Measurements from ENCODE around the gene PTPN5. TPM values are rescaled to one million over a fixed set of nuclear protein-coding genes. Genes with fewer than 3 reads are reported as not detected.

PTPN5 gene
- total RNA-seq, 2 donors from 2014 or later: not detected

GRCh38 chr11:18707811-18708340 lies 83.7 kb downstream of the PTPN5 start:
- DNase-seq (no peak), ATAC-seq (replicated peaks in 1 of 2) (no peak)
- H3K27ac Mint-ChIP-seq: no peak overlapping the region
- peaks cover 28% of the 10 kb centered on the region for H3K4me1 Mint-ChIP-seq (ENCODE audit: low read depth)
- H3K9me3 Mint-ChIP-seq: no peaks in the 10 kb centered on the region
- no peaks in the 10 kb centered on the region for H3K36me3 Mint-ChIP-seq (ENCODE audit: insufficient read depth in 2 of 2)
- peaks cover 31% of the 10 kb centered on the region for H3K27me3 Mint-ChIP-seq (ENCODE audit: low read depth)
- H3K4me3 Mint-ChIP-seq: no peak overlapping the region

- ATAC-seq (replicated peaks in 1 of 2): peak; percentile 59 to 73
- Mint-ChIP-seq H3K9me3 (no peaks in the 10 kb centered on the region), H3K27ac (peak overlapping the region; percentile 87), H3K4me1 (ENCODE audit: low read depth) (peaks cover 28% of the 10 kb centered on the region), H3K36me3 (ENCODE audit: insufficient read depth in 2 of 2) (no peaks in the 10 kb centered on the region), H3K4me3 (peak overlapping the region; percentile 79 to 92), H3K27me3 (ENCODE audit: low read depth) (peaks cover 31% of the 10 kb centered on the region)
- DNase-seq: peak; percentile 35 to 46
Observed at GRCh38 chr11:18706330-18707243, 85.0 kb downstream of the PTPN5 start.

- H3K27ac Mint-ChIP-seq: no peak overlapping the region
- H3K4me1 Mint-ChIP-seq (ENCODE audit: low read depth): peaks cover 28% of the 10 kb centered on the region
- peaks cover 31% of the 10 kb centered on the region for H3K27me3 Mint-ChIP-seq (ENCODE audit: low read depth)
- H3K4me3 Mint-ChIP-seq: peak overlapping the region; percentile 46 to 56
- no peaks in the 10 kb centered on the region for H3K36me3 Mint-ChIP-seq (ENCODE audit: insufficient read depth in 2 of 2)
- ATAC-seq (replicated peaks in 1 of 2) (peak; percentile 63 to 69), DNase-seq (peak; percentile 26 to 27)
- H3K9me3 Mint-ChIP-seq: no peaks in the 10 kb centered on the region
Observed at GRCh38 chr11:18705651-18706281, 85.8 kb downstream of the PTPN5 start.

GRCh38 chr11:18704698-18705097 lies 86.9 kb downstream of the PTPN5 start:
- H3K9me3 Mint-ChIP-seq: no peaks in the 10 kb centered on the region
- DNase-seq (no peak), ATAC-seq (replicated peaks in 1 of 2) (no peak)
- peaks cover 35% of the 10 kb centered on the region for H3K4me1 Mint-ChIP-seq (ENCODE audit: low read depth)
- H3K36me3 Mint-ChIP-seq (ENCODE audit: insufficient read depth in 2 of 2): no peaks in the 10 kb centered on the region
- H3K27me3 Mint-ChIP-seq (ENCODE audit: low read depth): peaks cover 39% of the 10 kb centered on the region
- peak overlapping the region in 1 of 2 donors; percentile 61 for H3K4me3 Mint-ChIP-seq
- no peak overlapping the region for H3K27ac Mint-ChIP-seq

- Mint-ChIP-seq H3K9me3 (no peaks in the 10 kb centered on the region), H3K36me3 (ENCODE audit: insufficient read depth in 2 of 2) (no peaks in the 10 kb centered on the region), H3K27ac (no peak overlapping the region), H3K27me3 (ENCODE audit: low read depth) (peaks cover 43% of the 10 kb centered on the region), H3K4me3 (no peak overlapping the region), H3K4me1 (ENCODE audit: low read depth) (peaks cover 39% of the 10 kb centered on the region)
- ATAC-seq (replicated peaks in 1 of 2): no peak
- DNase-seq: no peak
Observed at GRCh38 chr11:18704045-18704645, 87.5 kb downstream of the PTPN5 start.

GRCh38 chr11:18703001-18703763 lies 88.4 kb downstream of the PTPN5 start:
- H3K36me3 Mint-ChIP-seq (ENCODE audit: insufficient read depth in 2 of 2): no peaks in the 10 kb centered on the region
- no peak overlapping the region for H3K27ac Mint-ChIP-seq
- ATAC-seq (replicated peaks in 1 of 2) (no peak), DNase-seq (no peak)
- peaks cover 42% of the 10 kb centered on the region for H3K4me1 Mint-ChIP-seq (ENCODE audit: low read depth)
- peaks cover 44% of the 10 kb centered on the region for H3K27me3 Mint-ChIP-seq (ENCODE audit: low read depth)
- no peaks in the 10 kb centered on the region for H3K9me3 Mint-ChIP-seq
- no peak overlapping the region for H3K4me3 Mint-ChIP-seq

GRCh38 chr11:18701614-18702216 lies 89.9 kb downstream of the PTPN5 start:
- DNase-seq (no peak), ATAC-seq (replicated peaks in 1 of 2) (no peak)
- H3K27me3 Mint-ChIP-seq (ENCODE audit: low read depth): peaks cover 36% of the 10 kb centered on the region
- H3K4me1 Mint-ChIP-seq (ENCODE audit: low read depth): peaks cover 43% of the 10 kb centered on the region
- H3K27ac Mint-ChIP-seq: no peak overlapping the region
- H3K4me3 Mint-ChIP-seq: no peak overlapping the region
- no peaks in the 10 kb centered on the region for H3K9me3 Mint-ChIP-seq
- H3K36me3 Mint-ChIP-seq (ENCODE audit: insufficient read depth in 2 of 2): no peaks in the 10 kb centered on the region

GRCh38 chr11:18700872-18701271 lies 90.7 kb downstream of the PTPN5 start:
- Mint-ChIP-seq H3K4me1 (ENCODE audit: low read depth) (peaks cover 38% of the 10 kb centered on the region), H3K9me3 (no peaks in the 10 kb centered on the region), H3K4me3 (no peak overlapping the region), H3K27me3 (ENCODE audit: low read depth) (peaks cover 31% of the 10 kb centered on the region), H3K27ac (no peak overlapping the region), H3K36me3 (ENCODE audit: insufficient read depth in 2 of 2) (no peaks in the 10 kb centered on the region)
- ATAC-seq (replicated peaks in 1 of 2): no peak
- no peak for DNase-seq

- peaks cover 30% of the 10 kb centered on the region for H3K27me3 Mint-ChIP-seq (ENCODE audit: low read depth)
- peak overlapping the region; percentile 76 to 78 for H3K4me3 Mint-ChIP-seq
- no peaks in the 10 kb centered on the region for H3K36me3 Mint-ChIP-seq (ENCODE audit: insufficient read depth in 2 of 2)
- H3K27ac Mint-ChIP-seq: no peak overlapping the region
- H3K4me1 Mint-ChIP-seq (ENCODE audit: low read depth): peaks cover 33% of the 10 kb centered on the region
- ATAC-seq (replicated peaks in 1 of 2): no peak
- H3K9me3 Mint-ChIP-seq: no peaks in the 10 kb centered on the region
- DNase-seq: no peak
Observed at GRCh38 chr11:18700375-18700774, 91.2 kb downstream of the PTPN5 start.

- Mint-ChIP-seq H3K27ac (no peak overlapping the region), H3K36me3 (ENCODE audit: insufficient read depth in 2 of 2) (no peaks in the 10 kb centered on the region), H3K4me3 (peak overlapping the region; percentile 76 to 78), H3K9me3 (no peaks in the 10 kb centered on the region), H3K4me1 (ENCODE audit: low read depth) (peaks cover 28% of the 10 kb centered on the region), H3K27me3 (ENCODE audit: low read depth) (peaks cover 25% of the 10 kb centered on the region)
- ATAC-seq (replicated peaks in 1 of 2): no peak
- no peak for DNase-seq
Observed at GRCh38 chr11:18699848-18700261, 91.7 kb downstream of the PTPN5 start.

- Mint-ChIP-seq H3K36me3 (ENCODE audit: insufficient read depth in 2 of 2) (no peaks in the 10 kb centered on the region), H3K4me1 (ENCODE audit: low read depth) (peaks cover 22% of the 10 kb centered on the region), H3K27ac (no peak overlapping the region), H3K9me3 (no peaks in the 10 kb centered on the region), H3K4me3 (peak overlapping the region; percentile 76 to 78), H3K27me3 (ENCODE audit: low read depth) (peaks cover 19% of the 10 kb centered on the region)
- ATAC-seq (replicated peaks in 1 of 2) (no peak), DNase-seq (no peak)
Observed at GRCh38 chr11:18699269-18699596, 92.4 kb downstream of the PTPN5 start.

Measured in activated T-cell treated with anti-CD3 and anti-CD28 coated beads, Interleukin-2, amount 50 U/mL, for 72 hours (primary cell).